ENCODE measurements around the gene TTLL6. TPM values are rescaled to one million over a fixed set of nuclear protein-coding genes. Genes with fewer than 3 reads are reported as not detected.

Gene TTLL6
- total and polyA plus RNA-seq, 2 of the 8 experiments (the other 6 are each of a cell fraction or from before 2014, with no cell fraction given), result 2.6 to 4.3 TPM

DNA sequence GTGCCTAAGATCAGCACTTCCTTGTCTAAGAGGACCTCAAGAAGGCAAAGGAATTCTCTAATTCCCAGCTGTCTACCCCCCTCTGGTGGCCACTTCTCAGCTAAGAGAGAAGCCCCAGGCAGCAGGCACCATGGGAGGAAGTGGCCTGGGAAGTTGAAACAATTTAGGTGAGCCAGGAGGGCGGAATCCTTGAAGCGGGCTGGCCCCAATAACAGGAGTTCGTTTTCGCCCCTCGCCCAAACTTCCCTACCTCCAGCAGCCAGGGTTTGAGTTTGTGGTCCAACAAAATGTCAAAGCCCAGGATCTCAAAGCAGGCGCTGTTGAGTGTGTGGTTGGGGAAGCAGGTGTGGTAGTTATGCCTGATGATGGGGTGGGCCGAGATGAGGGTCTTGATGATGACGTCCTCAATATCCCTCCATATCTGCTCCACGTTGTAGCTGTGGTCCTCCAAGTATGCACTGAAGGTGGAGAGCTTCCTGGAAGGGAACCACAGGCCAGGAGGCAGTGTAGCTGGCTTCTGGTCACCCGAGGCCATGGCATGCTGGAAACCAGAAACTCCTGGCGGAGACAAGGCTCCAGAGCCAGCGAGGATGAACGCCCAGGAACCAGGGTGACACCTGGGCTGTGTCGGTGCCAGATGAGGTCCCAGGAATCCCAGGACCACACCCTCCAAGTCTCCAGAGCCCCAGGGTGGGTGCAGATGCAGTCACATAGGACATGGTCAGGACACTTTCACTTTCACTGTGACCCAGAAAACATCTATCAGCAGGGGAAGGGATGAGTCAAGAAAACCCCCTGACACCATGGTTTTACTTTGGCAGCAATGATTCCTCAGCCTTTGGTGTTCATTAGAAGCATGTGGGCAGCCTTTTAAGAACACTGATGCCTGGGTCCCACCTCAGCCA lies 25.6 kb downstream of the TTLL6 start:
- H3K4me1 ChIP-seq (replicated peaks in 1 of 4; ENCODE audit: control insufficient read depth in 3 of 4, insufficient read depth in 4 of 4, low read length in 3 of 4), result peaks cover 0 to 3% (median 0%) of the 10 kb centered on the region in 4 experiments; a peak in 2 of 7 replicates
- H2BK120ac ChIP-seq (replicated peaks; ENCODE audit: low read depth, low read length), result no peak overlapping the region
- no peak overlapping the region for H3K23ac ChIP-seq (ENCODE audit: insufficient read length)
- H4K8ac ChIP-seq (ENCODE audit: extremely low read depth, insufficient read depth, low read length), result peak overlapping the region; percentile 76; the same call in 1 of the 2 replicates
- H3K9ac ChIP-seq (replicated peaks in 1 of 4; ENCODE audit: extremely low read depth in 1 of 4, low read depth in 3 of 4, low read length in 3 of 4), result no peak overlapping the region
- H2BK12ac ChIP-seq (ENCODE audit: low read depth, low read length), result peak overlapping the region; percentile 52; the same call in 1 of the 2 replicates
- H3K79me1 ChIP-seq (ENCODE audit: low read depth, low read length), result no peaks in the 10 kb centered on the region
- H4K20me1 ChIP-seq (replicated peaks in 1 of 2; ENCODE audit: control insufficient read depth in 1 of 2, insufficient read depth in 2 of 2, low read length in 2 of 2), result peaks cover 0 to 2% of the 10 kb centered on the region in 2 experiments
- peaks cover 0 to 6% (median 1%) of the 10 kb centered on the region in 4 experiments; a peak in 2 of 7 replicates for H3K27me3 ChIP-seq (replicated peaks in 1 of 4; ENCODE audit: control insufficient read depth in 3 of 4, extremely low read depth in 1 of 4, insufficient read depth in 3 of 4, low read length in 3 of 4)
- H2BK15ac ChIP-seq (ENCODE audit: low read length), result peak overlapping the region; percentile 67; the same call in 1 of the 2 replicates
- no peak overlapping the region; the same call in 1 of the 2 replicates for H2BK5ac ChIP-seq (ENCODE audit: low read depth, low read length)
- H3K56ac ChIP-seq (replicated peaks; ENCODE audit: insufficient read length, low read depth, low read length), result no peak overlapping the region
- TF ChIP-seq RAD21 (IDR thresholded peaks at IDR 0.05 in 1 of 2, conservative IDR thresholded peaks at IDR 0.05 in 1 of 2; ENCODE audit: low read depth in 2 of 2, low read length in 2 of 2) (peak; percentile 84 to 88), BRCA1 (IDR thresholded peaks at IDR 0.05; ENCODE audit: low read depth, low read length) (no peak), SIN3A (conservative IDR thresholded peaks at IDR 0.05 in 1 of 2, IDR thresholded peaks at IDR 0.05 in 1 of 2; ENCODE audit: low read depth in 1 of 2, low read length in 2 of 2) (no peak)
- TF ChIP-seq, protein P1, sequence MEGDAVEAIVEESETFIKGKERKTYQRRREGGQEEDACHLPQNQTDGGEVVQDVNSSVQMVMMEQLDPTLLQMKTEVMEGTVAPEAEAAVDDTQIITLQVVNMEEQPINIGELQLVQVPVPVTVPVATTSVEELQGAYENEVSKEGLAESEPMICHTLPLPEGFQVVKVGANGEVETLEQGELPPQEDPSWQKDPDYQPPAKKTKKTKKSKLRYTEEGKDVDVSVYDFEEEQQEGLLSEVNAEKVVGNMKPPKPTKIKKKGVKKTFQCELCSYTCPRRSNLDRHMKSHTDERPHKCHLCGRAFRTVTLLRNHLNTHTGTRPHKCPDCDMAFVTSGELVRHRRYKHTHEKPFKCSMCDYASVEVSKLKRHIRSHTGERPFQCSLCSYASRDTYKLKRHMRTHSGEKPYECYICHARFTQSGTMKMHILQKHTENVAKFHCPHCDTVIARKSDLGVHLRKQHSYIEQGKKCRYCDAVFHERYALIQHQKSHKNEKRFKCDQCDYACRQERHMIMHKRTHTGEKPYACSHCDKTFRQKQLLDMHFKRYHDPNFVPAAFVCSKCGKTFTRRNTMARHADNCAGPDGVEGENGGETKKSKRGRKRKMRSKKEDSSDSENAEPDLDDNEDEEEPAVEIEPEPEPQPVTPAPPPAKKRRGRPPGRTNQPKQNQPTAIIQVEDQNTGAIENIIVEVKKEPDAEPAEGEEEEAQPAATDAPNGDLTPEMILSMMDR (IDR thresholded peaks at IDR 0.05; ENCODE audit: control extremely low read depth in 1 of 3, insufficient read depth in 1 of 3, low read depth in 1 of 3, low read length in 3 of 3), result peak; percentile 61 to 94 (median 81)
- CTCF ChIA-PET (ENCODE audit: partially characterized antibody), result interaction anchor here (0.6 to 88.5 kb wide), 39 partner anchors 8 to 344 kb away, joined by 3 to 2590 read pairs (median 5); partner anchors contain the start of genes ATP5MC1, HOXB13, PRAC1 and PRAC2
- H3K9me3 ChIP-seq (ENCODE audit: insufficient read depth in 2 of 2, low read depth in 1 of 2, low read length in 1 of 2), result no peaks in the 10 kb centered on the region
- H3K4ac ChIP-seq (replicated peaks; ENCODE audit: insufficient read length, low read depth, low read length), result peak overlapping the region; percentile 17
- peak; percentile 70 to 85 for DNase-seq (ENCODE audit: low read depth in 1 of 2, low spot score in 2 of 2)
- H3K23me2 ChIP-seq (ENCODE audit: low read depth, low read length), result no peaks in the 10 kb centered on the region
- H2BK20ac ChIP-seq (ENCODE audit: low read length), result 0 out of 2 replicates have a peak overlapping the region, but pooled peaks have one; percentile 87
- no peak overlapping the region for H2AFZ ChIP-seq (ENCODE audit: low read length)
- H3K27ac ChIP-seq (ENCODE audit: low read depth, low read length), result no peak overlapping the region
- no peak overlapping the region for H3K14ac ChIP-seq (ENCODE audit: insufficient read length)
- no peak overlapping the region for H4K5ac ChIP-seq (ENCODE audit: insufficient read length, low read depth, low read length)
- WGBS, 2 experiments (ENCODE audit: extremely low coverage in 1 of 2, insufficient coverage in 1 of 2, insufficient read length in 1 of 2, insufficient replicate concordance in 2 of 2, low coverage in 1 of 2, low lambda C conversion rate in 2 of 2, missing lambda C conversion rate in 1 of 2), result 66% methylated on average over 13 of the region's 14 CpGs; no CpG with 5 or more reads in 1 of the 2 experiments
- no peak overlapping the region for H2AK5ac ChIP-seq (ENCODE audit: low read depth, low read length)
- FAIRE-seq, result peak; percentile 42
- H4K91ac ChIP-seq (replicated peaks; ENCODE audit: insufficient read length, low read length), result peak overlapping the region; percentile 32
- no peaks in the 10 kb centered on the region for H3K79me2 ChIP-seq (ENCODE audit: control insufficient read depth in 1 of 2, insufficient read depth in 2 of 2, low read length in 2 of 2)
- no peak overlapping the region for H3K4me3 ChIP-seq (ENCODE audit: extremely low read depth in 1 of 4, insufficient read depth in 2 of 4, low read depth in 3 of 4, low read length in 4 of 4)
- H3K36me3 ChIP-seq (ENCODE audit: control insufficient read depth in 2 of 4, insufficient read depth in 4 of 4, low read length in 3 of 4), result no peaks in the 10 kb centered on the region
- no peak overlapping the region for H3K4me2 ChIP-seq (ENCODE audit: insufficient read depth in 1 of 2, low read depth in 2 of 2, low read length in 2 of 2)
- POLR2A ChIA-PET (ENCODE audit: partially characterized antibody), result interaction anchor here (0.8 to 1.3 kb wide), 5 partner anchors 12 to 113 kb away, joined by 3 to 4 read pairs (median 3); no protein-coding TSS in a partner anchor
- peak overlapping the region; percentile 73; the same call in 1 of the 2 replicates for H3K18ac ChIP-seq (ENCODE audit: extremely low read depth, low read length)
